NB4 (cell line): Measurements from ENCODE around the gene AIF1L.

ENCODE experiments used
- CTCF ChIP-seq: IDR thresholded peaks from one replicate; pipeline ENCODE4 v1.5.1; 2012; ENCODE audit warnings: low read depth, low read length
- MAX ChIP-seq: IDR thresholded peaks from 2 replicates; pipeline ENCODE4 v1.6.1; 2011; ENCODE audit warnings: low read depth, low read length
- MYC ChIP-seq: IDR thresholded peaks from 2 replicates; pipeline ENCODE4 v1.6.1; 2011; ENCODE audit warnings: low read depth, low read length
- POLR2A ChIP-seq: IDR thresholded peaks from 2 replicates; pipeline ENCODE4 v1.6.1; 2011; ENCODE audit warnings: mild to moderate bottlenecking; ENCODE audit not compliant: insufficient read length; ENCODE audit errors: extremely low read depth

GRCh38 chr9:131122158-131122557 lies 25.8 kb downstream of the AIF1L start:
- no peak for TF ChIP-seq CTCF
- no peak for TF ChIP-seq POLR2A
- no peak for TF ChIP-seq MYC
- no peak for TF ChIP-seq MAX
